K562 (cell line): ENCODE measurements around the gene KIF18B. TPM values are rescaled to one million over a fixed set of nuclear protein-coding genes. Genes with fewer than 3 reads are reported as not detected.

Experiments
- ADNP ChIP-seq: fragments of 200-800 bp; sonication (Bioruptor generic); IDR thresholded peaks from 2 replicates; pipeline ENCODE4 v1.6.1; 2016; ENCODE audit warnings: missing genetic modification characterization, missing compliant biosample characterization
- FOSL1 ChIP-seq: fragments of 200-800 bp; sonication (Bioruptor generic); conservative IDR thresholded peaks from 2 replicates; pipeline ENCODE4 v1.6.1; 2016; ENCODE audit warnings: missing genetic modification characterization, missing compliant biosample characterization
- HDGF ChIP-seq: fragments of 450-650 bp; IDR thresholded peaks from 2 replicates; pipeline ENCODE4 v1.6.1; 2016
- NFE2 ChIP-seq: IDR thresholded peaks from 2 replicates; pipeline ENCODE4 v1.6.1; 2014; ENCODE audit warnings: antibody characterized with exemption, low read depth
- PTRF ChIP-seq: fragments of 450-650 bp; IDR thresholded peaks from 2 replicates; pipeline ENCODE4 v1.6.1; 2016; ENCODE audit warnings: mild to moderate bottlenecking, missing genetic modification characterization, missing compliant biosample characterization
- SMAD1 ChIP-seq: fragments of 150-350 bp; IDR thresholded peaks from 2 replicates; pipeline ENCODE4 v1.6.1; 2014; ENCODE audit warnings: low read length, low read depth; ENCODE audit not compliant: partially characterized antibody
- SP2 ChIP-seq: IDR thresholded peaks from 2 replicates; pipeline ENCODE4 v1.6.1; 2011; ENCODE audit warnings: mild to moderate bottlenecking, low read depth, low read length, moderate library complexity; ENCODE audit not compliant: poor library complexity, severe bottlenecking; ENCODE audit errors: extremely low read depth
- SUPT5H ChIP-seq: fragments of 450-650 bp; IDR thresholded peaks from 2 replicates; pipeline ENCODE4 v1.6.1; 2016
- TAF9B ChIP-seq: fragments of 450-650 bp; IDR thresholded peaks from 2 replicates; pipeline ENCODE4 v1.6.1; 2018; ENCODE audit warnings: mild to moderate bottlenecking; ENCODE audit not compliant: partially characterized antibody
- U2AF1 ChIP-seq: fragments of 200-400 bp; formaldehyde crosslinking; optimal IDR thresholded peaks from 2 replicates; pipeline ENCODE3; 2017; ENCODE audit warnings: mild to moderate bottlenecking, low read depth, low read length, moderate library complexity
- polyA plus RNA-seq, 8 experiments: library from polyadenylated mRNA; depleted of rRNA in 4 of 8; stranded (reverse) in 5 of 8; unstranded in 3 of 8; fragments of >200 nt; fragmentation: Nextera tagmentation in 2 of 8; fragmentation: Illumina TruSeq in 1 of 8; extraction: Ambion mirVana in 2 of 8; extraction: Trizol in 1 of 8; gene quantifications; 2 replicates each; pipeline versions ENCODE4 v1.2.1 to v1.2.3, GENCODE V29; 2011 to 2014; ENCODE audit warnings: inconsistent platforms in 1 of 8, missing spikeins in 1 of 8
- total RNA-seq, 7 experiments: library from RNA; depleted of rRNA in 6 of 7; stranded (reverse); fragments of >200 nt in 6 of 7; fragmentation: Illumina TruSeq in 2 of 7; extraction: Trizol in 2 of 7; gene quantifications; 2 replicates each; pipeline versions ENCODE4 v1.2.1 to v1.2.3, GENCODE V29; 2011 to 2021; ENCODE audit warnings: low replicate concordance in 1 of 7
- TF ChIP-seq, protein P1 (sequence below): sonication (generic); formaldehyde crosslinking; IDR thresholded peaks from 2 replicates; pipeline ENCODE4 v1.8.0; 2022; ENCODE audit warnings: mild to moderate bottlenecking, missing genetic modification reagents
- TF ChIP-seq, protein P2 (sequence below): fragments of 450-650 bp; formaldehyde crosslinking; IDR thresholded peaks from 2 replicates; pipeline ENCODE4 v1.4.0; 2020; ENCODE audit warnings: mild to moderate bottlenecking, moderate library complexity
- TF ChIP-seq, protein P3 (sequence below): IDR thresholded peaks from 2 replicates; pipeline ENCODE4 v1.6.1; 2011; ENCODE audit not compliant: insufficient read length; ENCODE audit errors: extremely low read depth
- TF ChIP-seq, protein P4 (sequence below): fragments of 250-450 bp; sonication (Bioruptor Pico); IDR thresholded peaks from 2 replicates; pipeline ENCODE4 v1.4.0; 2020
- TF ChIP-seq, protein P5 (sequence below): fragments of 250-450 bp; sonication (Bioruptor Pico); IDR thresholded peaks from 2 replicates; pipeline ENCODE4 v1.8.0; 2021; ENCODE audit warnings: moderate library complexity, mild to moderate bottlenecking, inconsistent platforms

Gene KIF18B
- total and polyA plus RNA-seq, 9 of the 15 experiments (the other 6 are each of a cell fraction or from before 2014, with no cell fraction given), result 2.0 to 42.8 (median 13.2) TPM

DNA sequence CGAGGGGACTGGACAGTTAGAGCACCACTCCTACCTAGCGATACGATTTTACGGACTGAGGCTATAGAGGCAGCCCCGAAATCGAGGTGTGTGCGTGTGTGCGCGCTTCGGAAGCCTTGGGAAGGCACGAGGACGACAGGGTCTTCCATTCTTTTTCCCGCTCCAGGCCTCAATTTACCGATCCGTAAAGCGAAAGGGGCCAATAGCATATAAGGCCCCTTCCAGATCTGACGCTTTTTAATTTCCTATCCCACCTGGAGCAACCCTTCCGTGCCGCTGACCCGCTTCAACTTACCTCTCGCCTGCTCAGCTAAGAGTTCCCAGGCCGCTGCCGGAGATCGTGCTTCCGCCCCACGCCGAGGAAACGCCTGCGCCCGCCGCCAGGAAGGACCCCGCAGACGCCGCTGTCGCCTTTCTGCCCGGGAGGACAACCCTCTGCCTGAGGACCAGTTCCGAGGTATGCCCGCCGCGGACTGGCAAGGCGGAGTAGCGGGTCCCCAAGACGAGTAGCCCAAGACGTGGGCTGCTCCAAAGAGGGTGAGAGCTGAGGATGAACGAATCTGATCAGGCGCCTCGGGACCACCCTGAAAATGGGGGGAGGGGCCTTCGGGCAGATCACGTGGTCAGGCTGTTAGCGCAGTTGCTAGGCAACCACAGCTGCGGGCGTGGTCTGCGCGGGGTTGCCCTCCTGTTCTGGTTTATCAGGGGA, 48.3 kb downstream of the KIF18B start, which contains the start of gene EFTUD2 (continued):
- TF ChIP-seq, protein P1, sequence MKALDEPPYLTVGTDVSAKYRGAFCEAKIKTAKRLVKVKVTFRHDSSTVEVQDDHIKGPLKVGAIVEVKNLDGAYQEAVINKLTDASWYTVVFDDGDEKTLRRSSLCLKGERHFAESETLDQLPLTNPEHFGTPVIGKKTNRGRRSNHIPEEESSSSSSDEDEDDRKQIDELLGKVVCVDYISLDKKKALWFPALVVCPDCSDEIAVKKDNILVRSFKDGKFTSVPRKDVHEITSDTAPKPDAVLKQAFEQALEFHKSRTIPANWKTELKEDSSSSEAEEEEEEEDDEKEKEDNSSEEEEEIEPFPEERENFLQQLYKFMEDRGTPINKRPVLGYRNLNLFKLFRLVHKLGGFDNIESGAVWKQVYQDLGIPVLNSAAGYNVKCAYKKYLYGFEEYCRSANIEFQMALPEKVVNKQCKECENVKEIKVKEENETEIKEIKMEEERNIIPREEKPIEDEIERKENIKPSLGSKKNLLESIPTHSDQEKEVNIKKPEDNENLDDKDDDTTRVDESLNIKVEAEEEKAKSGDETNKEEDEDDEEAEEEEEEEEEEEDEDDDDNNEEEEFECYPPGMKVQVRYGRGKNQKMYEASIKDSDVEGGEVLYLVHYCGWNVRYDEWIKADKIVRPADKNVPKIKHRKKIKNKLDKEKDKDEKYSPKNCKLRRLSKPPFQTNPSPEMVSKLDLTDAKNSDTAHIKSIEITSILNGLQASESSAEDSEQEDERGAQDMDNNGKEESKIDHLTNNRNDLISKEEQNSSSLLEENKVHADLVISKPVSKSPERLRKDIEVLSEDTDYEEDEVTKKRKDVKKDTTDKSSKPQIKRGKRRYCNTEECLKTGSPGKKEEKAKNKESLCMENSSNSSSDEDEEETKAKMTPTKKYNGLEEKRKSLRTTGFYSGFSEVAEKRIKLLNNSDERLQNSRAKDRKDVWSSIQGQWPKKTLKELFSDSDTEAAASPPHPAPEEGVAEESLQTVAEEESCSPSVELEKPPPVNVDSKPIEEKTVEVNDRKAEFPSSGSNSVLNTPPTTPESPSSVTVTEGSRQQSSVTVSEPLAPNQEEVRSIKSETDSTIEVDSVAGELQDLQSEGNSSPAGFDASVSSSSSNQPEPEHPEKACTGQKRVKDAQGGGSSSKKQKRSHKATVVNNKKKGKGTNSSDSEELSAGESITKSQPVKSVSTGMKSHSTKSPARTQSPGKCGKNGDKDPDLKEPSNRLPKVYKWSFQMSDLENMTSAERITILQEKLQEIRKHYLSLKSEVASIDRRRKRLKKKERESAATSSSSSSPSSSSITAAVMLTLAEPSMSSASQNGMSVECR (CRISPR knock-in tag), result peak; percentile 99
- TF ChIP-seq PTRF (no peak), SP2 (no peak), ADNP (no peak), SMAD1 (no peak), U2AF1 (no peak), SUPT5H (peak; percentile 91), FOSL1 (tag) (peak; percentile 54), TAF9B (peak; percentile 76), HDGF (no peak), NFE2 (peak; percentile 99)
- TF ChIP-seq, protein P2, sequence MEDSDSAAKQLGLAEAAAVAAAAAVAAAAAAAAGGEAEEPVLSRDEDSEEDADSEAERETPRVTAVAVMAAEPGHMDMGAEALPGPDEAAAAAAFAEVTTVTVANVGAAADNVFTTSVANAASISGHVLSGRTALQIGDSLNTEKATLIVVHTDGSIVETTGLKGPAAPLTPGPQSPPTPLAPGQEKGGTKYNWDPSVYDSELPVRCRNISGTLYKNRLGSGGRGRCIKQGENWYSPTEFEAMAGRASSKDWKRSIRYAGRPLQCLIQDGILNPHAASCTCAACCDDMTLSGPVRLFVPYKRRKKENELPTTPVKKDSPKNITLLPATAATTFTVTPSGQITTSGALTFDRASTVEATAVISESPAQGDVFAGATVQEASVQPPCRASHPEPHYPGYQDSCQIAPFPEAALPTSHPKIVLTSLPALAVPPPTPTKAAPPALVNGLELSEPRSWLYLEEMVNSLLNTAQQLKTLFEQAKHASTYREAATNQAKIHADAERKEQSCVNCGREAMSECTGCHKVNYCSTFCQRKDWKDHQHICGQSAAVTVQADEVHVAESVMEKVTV (CRISPR knock-in tag), result no peak
- TF ChIP-seq, protein P3, sequence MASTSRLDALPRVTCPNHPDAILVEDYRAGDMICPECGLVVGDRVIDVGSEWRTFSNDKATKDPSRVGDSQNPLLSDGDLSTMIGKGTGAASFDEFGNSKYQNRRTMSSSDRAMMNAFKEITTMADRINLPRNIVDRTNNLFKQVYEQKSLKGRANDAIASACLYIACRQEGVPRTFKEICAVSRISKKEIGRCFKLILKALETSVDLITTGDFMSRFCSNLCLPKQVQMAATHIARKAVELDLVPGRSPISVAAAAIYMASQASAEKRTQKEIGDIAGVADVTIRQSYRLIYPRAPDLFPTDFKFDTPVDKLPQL, result no peak
- TF ChIP-seq, protein P4, sequence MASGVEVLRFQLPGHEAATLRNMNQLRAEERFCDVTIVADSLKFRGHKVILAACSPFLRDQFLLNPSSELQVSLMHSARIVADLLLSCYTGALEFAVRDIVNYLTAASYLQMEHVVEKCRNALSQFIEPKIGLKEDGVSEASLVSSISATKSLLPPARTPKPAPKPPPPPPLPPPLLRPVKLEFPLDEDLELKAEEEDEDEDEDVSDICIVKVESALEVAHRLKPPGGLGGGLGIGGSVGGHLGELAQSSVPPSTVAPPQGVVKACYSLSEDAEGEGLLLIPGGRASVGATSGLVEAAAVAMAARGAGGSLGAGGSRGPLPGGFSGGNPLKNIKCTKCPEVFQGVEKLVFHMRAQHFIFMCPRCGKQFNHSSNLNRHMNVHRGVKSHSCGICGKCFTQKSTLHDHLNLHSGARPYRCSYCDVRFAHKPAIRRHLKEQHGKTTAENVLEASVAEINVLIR, result peak; percentile 95
- TF ChIP-seq, protein P5, sequence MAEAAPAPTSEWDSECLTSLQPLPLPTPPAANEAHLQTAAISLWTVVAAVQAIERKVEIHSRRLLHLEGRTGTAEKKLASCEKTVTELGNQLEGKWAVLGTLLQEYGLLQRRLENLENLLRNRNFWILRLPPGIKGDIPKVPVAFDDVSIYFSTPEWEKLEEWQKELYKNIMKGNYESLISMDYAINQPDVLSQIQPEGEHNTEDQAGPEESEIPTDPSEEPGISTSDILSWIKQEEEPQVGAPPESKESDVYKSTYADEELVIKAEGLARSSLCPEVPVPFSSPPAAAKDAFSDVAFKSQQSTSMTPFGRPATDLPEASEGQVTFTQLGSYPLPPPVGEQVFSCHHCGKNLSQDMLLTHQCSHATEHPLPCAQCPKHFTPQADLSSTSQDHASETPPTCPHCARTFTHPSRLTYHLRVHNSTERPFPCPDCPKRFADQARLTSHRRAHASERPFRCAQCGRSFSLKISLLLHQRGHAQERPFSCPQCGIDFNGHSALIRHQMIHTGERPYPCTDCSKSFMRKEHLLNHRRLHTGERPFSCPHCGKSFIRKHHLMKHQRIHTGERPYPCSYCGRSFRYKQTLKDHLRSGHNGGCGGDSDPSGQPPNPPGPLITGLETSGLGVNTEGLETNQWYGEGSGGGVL (CRISPR knock-in tag), result no peak
